ENCODE results near the gene FBN3. TPM values are rescaled to one million over a fixed set of nuclear protein-coding genes. Genes with fewer than 3 reads are reported as not detected.

Gene FBN3
- total RNA-seq, 4 donors from 2014 or later: under 0.01 TPM; not detected in 3

DNA sequence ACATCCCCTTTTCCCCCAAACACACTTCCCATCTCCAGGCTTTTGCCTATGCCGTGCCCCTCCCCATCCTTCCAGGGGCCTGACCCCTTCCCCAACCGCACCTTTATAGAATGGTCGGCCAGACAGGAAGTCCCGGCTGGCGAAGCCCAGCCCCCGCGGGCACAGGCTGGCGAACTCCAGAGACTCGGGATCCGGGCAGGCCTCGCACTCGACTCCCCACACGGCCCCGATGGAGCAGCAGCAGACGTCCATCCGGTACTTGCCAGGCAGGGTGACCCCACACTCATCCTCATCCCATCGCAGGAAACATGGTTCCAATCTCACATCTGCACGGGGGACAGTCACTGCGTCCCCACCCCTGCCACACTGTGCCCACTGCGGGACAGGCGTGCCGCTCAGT lies 25.7 kb downstream of the FBN3 start:
- Histone ChIP-seq H3K9me3 (no peaks in the 10 kb centered on the region), H3K36me3 (no peaks in the 10 kb centered on the region), H3K4me1 (no peaks in the 10 kb centered on the region), H3K27ac (replicated peaks in 1 of 4) (no peak overlapping the region), H3K27me3 (no peaks in the 10 kb centered on the region), H3K4me3 (no peak overlapping the region)
- intact Hi-C loops (cut with DNase I): no loop called here
- TF ChIP-seq EP300 (IDR thresholded peaks at IDR 0.05) (no peak), POLR2AphosphoS5 (IDR thresholded peaks at IDR 0.05) (no peak), POLR2A (IDR thresholded peaks at IDR 0.05; ENCODE audit: low read depth) (no peak)
- TF ChIP-seq, protein P1, sequence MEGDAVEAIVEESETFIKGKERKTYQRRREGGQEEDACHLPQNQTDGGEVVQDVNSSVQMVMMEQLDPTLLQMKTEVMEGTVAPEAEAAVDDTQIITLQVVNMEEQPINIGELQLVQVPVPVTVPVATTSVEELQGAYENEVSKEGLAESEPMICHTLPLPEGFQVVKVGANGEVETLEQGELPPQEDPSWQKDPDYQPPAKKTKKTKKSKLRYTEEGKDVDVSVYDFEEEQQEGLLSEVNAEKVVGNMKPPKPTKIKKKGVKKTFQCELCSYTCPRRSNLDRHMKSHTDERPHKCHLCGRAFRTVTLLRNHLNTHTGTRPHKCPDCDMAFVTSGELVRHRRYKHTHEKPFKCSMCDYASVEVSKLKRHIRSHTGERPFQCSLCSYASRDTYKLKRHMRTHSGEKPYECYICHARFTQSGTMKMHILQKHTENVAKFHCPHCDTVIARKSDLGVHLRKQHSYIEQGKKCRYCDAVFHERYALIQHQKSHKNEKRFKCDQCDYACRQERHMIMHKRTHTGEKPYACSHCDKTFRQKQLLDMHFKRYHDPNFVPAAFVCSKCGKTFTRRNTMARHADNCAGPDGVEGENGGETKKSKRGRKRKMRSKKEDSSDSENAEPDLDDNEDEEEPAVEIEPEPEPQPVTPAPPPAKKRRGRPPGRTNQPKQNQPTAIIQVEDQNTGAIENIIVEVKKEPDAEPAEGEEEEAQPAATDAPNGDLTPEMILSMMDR (IDR thresholded peaks at IDR 0.05): no peak
- 88% methylated on average over 18 of the region's 22 CpGs for WGBS
- no peak for DNase-seq (ENCODE audit: extremely low spot score)

DNA sequence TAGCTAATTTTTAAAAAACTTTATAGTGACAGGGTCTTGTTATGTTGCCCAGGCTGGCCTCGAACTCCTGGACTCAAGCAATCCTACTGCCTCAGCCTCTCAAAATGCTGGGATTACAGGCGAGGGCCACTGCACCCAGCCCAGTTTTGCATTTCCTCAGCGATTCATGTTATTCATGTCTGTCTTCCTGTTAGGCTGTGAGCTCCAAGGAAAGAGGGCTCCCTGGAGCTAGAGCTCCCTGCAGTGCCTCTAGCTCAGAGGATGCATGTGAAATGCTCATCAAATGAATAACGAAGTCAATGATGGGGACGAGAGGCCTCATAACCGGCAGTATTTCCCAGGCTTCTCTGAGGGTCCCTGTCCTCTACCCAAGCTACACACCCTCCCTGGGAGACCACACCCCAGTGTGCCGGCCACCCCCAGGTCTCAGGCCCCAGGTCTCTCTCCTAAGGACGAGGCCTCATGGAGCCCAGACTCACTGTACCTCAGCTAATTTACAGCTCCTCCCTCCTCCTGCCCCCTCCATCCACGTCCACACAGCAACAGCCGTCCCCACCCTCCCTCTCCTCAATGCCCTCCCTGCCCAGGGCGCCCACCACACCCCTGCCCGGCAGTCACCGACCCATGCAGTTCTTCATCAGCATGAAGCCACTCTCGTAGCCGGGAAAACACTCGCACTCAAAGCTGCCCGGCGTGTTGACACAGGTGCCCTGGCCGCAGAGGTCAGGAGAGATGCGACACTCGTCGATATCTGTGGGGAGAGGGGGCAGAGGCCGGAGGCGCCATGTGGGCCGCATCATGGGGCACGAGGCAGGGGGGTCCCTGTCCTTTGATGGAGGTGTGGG lies 28.5 kb downstream of the FBN3 start:
- TF ChIP-seq, protein P1 (IDR thresholded peaks at IDR 0.05): no peak
- no peak for TF ChIP-seq POLR2AphosphoS5 (IDR thresholded peaks at IDR 0.05)
- TF ChIP-seq POLR2A (IDR thresholded peaks at IDR 0.05; ENCODE audit: low read depth): no peak
- TF ChIP-seq EP300 (IDR thresholded peaks at IDR 0.05): no peak
- DNase-seq (ENCODE audit: extremely low spot score): no peak
- no peaks in the 10 kb centered on the region for H3K9me3 ChIP-seq
- peaks cover 0 to 9% (median 0%) of the 10 kb centered on the region in 4 donors for H3K27me3 ChIP-seq
- H3K4me3 ChIP-seq: no peak overlapping the region
- intact Hi-C loops (cut with DNase I): no loop called here
- no peaks in the 10 kb centered on the region for H3K4me1 ChIP-seq
- no peak overlapping the region for H3K27ac ChIP-seq (replicated peaks in 1 of 4)
- H3K36me3 ChIP-seq: no peaks in the 10 kb centered on the region
- WGBS: 78% methylated on average over 25 of the region's 26 CpGs

DNA sequence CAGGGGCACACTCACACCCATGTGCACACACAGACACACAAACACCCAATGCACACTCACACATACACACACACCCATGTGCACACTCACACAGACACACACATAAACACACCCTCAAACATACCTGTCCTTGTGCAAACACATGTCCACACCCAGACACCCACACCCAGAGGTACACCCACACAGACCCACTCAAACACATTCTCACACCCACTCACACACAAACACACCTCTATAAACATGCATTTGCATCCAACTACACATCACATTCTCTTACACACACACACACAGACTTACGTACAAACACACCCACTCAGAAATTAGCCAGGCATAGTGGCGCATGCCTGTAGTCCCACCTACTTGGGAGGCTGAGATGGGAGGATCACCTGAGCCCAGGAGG lies 31.4 kb downstream of the FBN3 start:
- TF ChIP-seq POLR2AphosphoS5 (IDR thresholded peaks at IDR 0.05) (no peak), POLR2A (IDR thresholded peaks at IDR 0.05; ENCODE audit: low read depth) (no peak), EP300 (IDR thresholded peaks at IDR 0.05) (no peak)
- TF ChIP-seq, protein P1 (IDR thresholded peaks at IDR 0.05): no peak
- intact Hi-C loops (cut with DNase I): no loop called here
- no peak overlapping the region for H3K4me3 ChIP-seq
- DNase-seq (ENCODE audit: extremely low spot score): no peak
- no peaks in the 10 kb centered on the region for H3K4me1 ChIP-seq
- WGBS: 74% methylated on average over 2 of the region's 2 CpGs
- H3K36me3 ChIP-seq: no peaks in the 10 kb centered on the region
- H3K27me3 ChIP-seq: peaks cover 0 to 9% (median 0%) of the 10 kb centered on the region in 4 donors
- H3K27ac ChIP-seq (replicated peaks in 1 of 4): no peak overlapping the region
- no peaks in the 10 kb centered on the region for H3K9me3 ChIP-seq

DNA sequence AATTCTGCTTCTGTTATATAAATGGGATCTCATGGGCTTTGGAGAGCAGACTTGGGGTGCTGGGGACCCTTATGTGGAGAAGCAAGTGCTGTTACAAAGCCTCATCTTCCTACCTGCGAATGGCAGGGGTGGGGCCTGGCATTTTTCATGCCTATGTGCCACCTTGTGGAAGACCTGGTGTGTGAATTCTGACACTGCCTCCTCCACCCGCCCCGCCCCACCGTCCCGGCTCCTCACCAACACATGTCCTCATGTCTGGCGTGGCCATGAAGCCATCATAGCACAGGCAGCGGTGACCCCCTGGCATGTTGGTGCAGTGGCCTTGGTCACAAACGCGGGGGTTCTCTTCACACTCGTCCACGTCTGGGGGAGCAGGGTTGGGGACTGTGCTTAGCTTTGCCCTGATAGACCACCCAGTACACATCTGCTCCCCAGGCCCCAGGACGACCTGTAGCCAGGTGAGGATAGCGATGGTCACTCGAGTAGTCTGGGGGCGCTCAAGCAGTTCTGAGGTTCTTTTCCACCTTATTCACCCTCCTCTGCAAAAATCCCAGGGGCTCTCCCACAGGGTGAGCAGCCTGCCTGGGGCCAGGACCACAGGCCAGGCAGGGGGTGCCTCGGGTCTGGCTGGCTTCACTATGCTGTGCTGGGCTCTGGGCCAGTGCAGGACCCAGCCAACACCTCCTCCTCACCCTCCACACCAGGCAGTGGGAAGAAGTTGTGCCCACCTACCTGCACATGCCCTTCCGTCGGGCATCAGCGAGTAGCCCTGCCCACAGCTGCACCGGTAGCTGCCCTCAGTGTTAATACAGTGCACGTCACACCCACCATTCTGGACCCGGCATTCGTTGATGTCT lies 32.7 kb downstream of the FBN3 start:
- peaks cover 0 to 9% (median 0%) of the 10 kb centered on the region in 4 donors for H3K27me3 ChIP-seq
- TF ChIP-seq, protein P1 (IDR thresholded peaks at IDR 0.05): no peak
- no peak for TF ChIP-seq POLR2AphosphoS5 (IDR thresholded peaks at IDR 0.05)
- TF ChIP-seq EP300 (IDR thresholded peaks at IDR 0.05): no peak
- TF ChIP-seq POLR2A (IDR thresholded peaks at IDR 0.05; ENCODE audit: low read depth): no peak
- no peak overlapping the region for H3K4me3 ChIP-seq
- intact Hi-C loops (cut with DNase I): no loop called here
- H3K36me3 ChIP-seq: no peaks in the 10 kb centered on the region
- no peaks in the 10 kb centered on the region for H3K9me3 ChIP-seq
- WGBS: 84% methylated on average over 16 of the region's 23 CpGs
- no peak for DNase-seq (ENCODE audit: extremely low spot score)
- H3K27ac ChIP-seq (replicated peaks in 1 of 4): no peak overlapping the region
- H3K4me1 ChIP-seq: no peaks in the 10 kb centered on the region
